Measurements from ENCODE around the gene TMCC3. TPM values are rescaled to one million over a fixed set of nuclear protein-coding genes. Genes with fewer than 3 reads are reported as not detected.

TMCC3 gene
- total RNA-seq, 1 donor from 2014 or later: 5.7 TPM

GRCh38 chr12:94575024-94575423 is 75.3 kb downstream of the TMCC3 start:
- Mint-ChIP-seq H3K4me1 (ENCODE audit: low read depth, unreplicated experiment) (peaks cover 2% of the 10 kb centered on the region), H3K27ac (ENCODE audit: unreplicated experiment) (no peak overlapping the region), H3K36me3 (ENCODE audit: unreplicated experiment) (peaks cover 19% of the 10 kb centered on the region), H3K27me3 (ENCODE audit: unreplicated experiment) (peaks cover 5% of the 10 kb centered on the region), H3K4me3 (ENCODE audit: unreplicated experiment) (no peak overlapping the region), H3K9me3 (ENCODE audit: unreplicated experiment) (peaks cover 6% of the 10 kb centered on the region)
- TF ChIP-seq CTCF (IDR thresholded peaks at IDR 0.05; ENCODE audit: partially characterized antibody, unreplicated experiment): no peak
- no peak for DNase-seq

- no peak for TF ChIP-seq CTCF (IDR thresholded peaks at IDR 0.05; ENCODE audit: partially characterized antibody, unreplicated experiment)
- no peak overlapping the region for H3K27ac Mint-ChIP-seq (ENCODE audit: unreplicated experiment)
- DNase-seq: no peak
- H3K27me3 Mint-ChIP-seq (ENCODE audit: unreplicated experiment): peaks cover 8% of the 10 kb centered on the region
- H3K9me3 Mint-ChIP-seq (ENCODE audit: unreplicated experiment): peaks cover 11% of the 10 kb centered on the region
- peaks cover 8% of the 10 kb centered on the region for H3K4me1 Mint-ChIP-seq (ENCODE audit: low read depth, unreplicated experiment)
- no peak overlapping the region for H3K4me3 Mint-ChIP-seq (ENCODE audit: unreplicated experiment)
- H3K36me3 Mint-ChIP-seq (ENCODE audit: unreplicated experiment): peaks cover 28% of the 10 kb centered on the region
Observed at GRCh38 chr12:94571556-94571955, 78.8 kb downstream of the TMCC3 start.

GRCh38 chr12:94570161-94570560 is 80.2 kb downstream of the TMCC3 start:
- H3K4me1 Mint-ChIP-seq (ENCODE audit: low read depth, unreplicated experiment): peaks cover 9% of the 10 kb centered on the region
- DNase-seq: no peak
- no peak overlapping the region for H3K4me3 Mint-ChIP-seq (ENCODE audit: unreplicated experiment)
- H3K36me3 Mint-ChIP-seq (ENCODE audit: unreplicated experiment): peaks cover 28% of the 10 kb centered on the region
- peaks cover 12% of the 10 kb centered on the region for H3K9me3 Mint-ChIP-seq (ENCODE audit: unreplicated experiment)
- H3K27ac Mint-ChIP-seq (ENCODE audit: unreplicated experiment): no peak overlapping the region
- TF ChIP-seq CTCF (IDR thresholded peaks at IDR 0.05; ENCODE audit: partially characterized antibody, unreplicated experiment): no peak
- H3K27me3 Mint-ChIP-seq (ENCODE audit: unreplicated experiment): peaks cover 8% of the 10 kb centered on the region

GRCh38 chr12:94567761-94568160 is 82.6 kb downstream of the TMCC3 start:
- H3K4me3 Mint-ChIP-seq (ENCODE audit: unreplicated experiment): no peak overlapping the region
- peaks cover 22% of the 10 kb centered on the region for H3K4me1 Mint-ChIP-seq (ENCODE audit: low read depth, unreplicated experiment)
- no peak overlapping the region for H3K27ac Mint-ChIP-seq (ENCODE audit: unreplicated experiment)
- H3K27me3 Mint-ChIP-seq (ENCODE audit: unreplicated experiment): peaks cover 13% of the 10 kb centered on the region
- DNase-seq: no peak
- TF ChIP-seq CTCF (IDR thresholded peaks at IDR 0.05; ENCODE audit: partially characterized antibody, unreplicated experiment): no peak
- peaks cover 19% of the 10 kb centered on the region for H3K9me3 Mint-ChIP-seq (ENCODE audit: unreplicated experiment)
- H3K36me3 Mint-ChIP-seq (ENCODE audit: unreplicated experiment): peaks cover 22% of the 10 kb centered on the region

GRCh38 chr12:94566345-94566744 is 84.0 kb downstream of the TMCC3 start:
- no peak for TF ChIP-seq CTCF (IDR thresholded peaks at IDR 0.05; ENCODE audit: partially characterized antibody, unreplicated experiment)
- H3K27me3 Mint-ChIP-seq (ENCODE audit: unreplicated experiment): peaks cover 15% of the 10 kb centered on the region
- H3K4me3 Mint-ChIP-seq (ENCODE audit: unreplicated experiment): no peak overlapping the region
- no peak for DNase-seq
- H3K27ac Mint-ChIP-seq (ENCODE audit: unreplicated experiment): no peak overlapping the region
- H3K9me3 Mint-ChIP-seq (ENCODE audit: unreplicated experiment): peaks cover 22% of the 10 kb centered on the region
- H3K36me3 Mint-ChIP-seq (ENCODE audit: unreplicated experiment): peaks cover 18% of the 10 kb centered on the region
- H3K4me1 Mint-ChIP-seq (ENCODE audit: low read depth, unreplicated experiment): peaks cover 31% of the 10 kb centered on the region

Data from glutamatergic neuron (in vitro differentiated cells).